CD14-positive monocyte (primary cell): ENCODE measurements around the gene BAIAP2L2. TPM values are rescaled to one million over a fixed set of nuclear protein-coding genes. Genes with fewer than 3 reads are reported as not detected.
"Not testable (repeated sequence)": the region's sequence is repeated elsewhere in the genome, so short reads cannot be mapped to it uniquely, and the experiment has no call there.

Experiments
- DNase-seq, 3 donors: peaks; one replicate each; pipeline ENCODE4 v3.0.0-alpha.2; 2011 to 2022
- H2AFZ ChIP-seq: 2 replicates; pipeline ENCODE4 v1.6.0; 2012; ENCODE audit warnings: mild to moderate bottlenecking, low read depth, low read length, inconsistent platforms; ENCODE audit not compliant: insufficient read depth, poor library complexity, severe bottlenecking
- H3K27ac ChIP-seq, 2 donors: 1 replicate in 1 of 2; 2 replicates in 1 of 2; pipeline ENCODE4 v1.5.1; 2012 to 2013; ENCODE audit warnings: low read length in 2 of 2, control low read depth in 1 of 2, inconsistent platforms in 1 of 2, low read depth in 1 of 2, mild to moderate bottlenecking in 1 of 2
- H3K27me3 ChIP-seq, 2 donors: one replicate each; pipeline versions ENCODE4 v1.6.0 to v1.6.1; 2011 to 2013; ENCODE audit warnings: low read length in 2 of 2; ENCODE audit not compliant: control insufficient read depth in 2 of 2, insufficient read depth in 2 of 2
- H3K36me3 ChIP-seq, 2 donors: replicated peaks in 1 of 2; 1 replicate in 1 of 2; 2 replicates in 1 of 2; pipeline versions ENCODE4 v1.5.1 to v1.6.1; 2012 to 2013; ENCODE audit warnings: low read length in 2 of 2, control low read depth in 1 of 2, inconsistent platforms in 1 of 2, mild to moderate bottlenecking in 1 of 2; ENCODE audit not compliant: insufficient read depth in 2 of 2, control insufficient read depth in 1 of 2
- H3K4me1 ChIP-seq, 2 donors: 1 replicate in 1 of 2; 2 replicates in 1 of 2; pipeline versions ENCODE4 v1.5.1 to v1.6.1; 2012 to 2013; ENCODE audit warnings: low read length in 2 of 2, control low read depth in 1 of 2, inconsistent platforms in 1 of 2, mild to moderate bottlenecking in 1 of 2, moderate library complexity in 1 of 2; ENCODE audit not compliant: insufficient read depth in 2 of 2, control insufficient read depth in 1 of 2
- H3K4me2 ChIP-seq: replicated peaks from 2 replicates; pipeline ENCODE3; 2012; ENCODE audit warnings: low read length, moderate library complexity, mild to moderate bottlenecking; ENCODE audit not compliant: poor library complexity, severe bottlenecking; ENCODE audit errors: extremely low read depth
- H3K4me3 ChIP-seq, 3 experiments: fragments of 200-600 bp in 1 of 3; sonication (generic) in 1 of 3; replicated peaks in 1 of 3; 1 replicate in 2 of 3; 2 replicates in 1 of 3; pipeline ENCODE4 v1.5.1; 2011 to 2013; ENCODE audit warnings: low read length in 3 of 3, mild to moderate bottlenecking in 3 of 3, control low read depth in 2 of 3, low read depth in 2 of 3, inconsistent platforms in 1 of 3, moderate library complexity in 1 of 3
- H3K79me2 ChIP-seq: 2 replicates; pipeline ENCODE4 v1.6.0; 2012; ENCODE audit warnings: mild to moderate bottlenecking, control low read depth, inconsistent platforms, low read length, moderate library complexity; ENCODE audit not compliant: insufficient read depth
- H3K9ac ChIP-seq: 2 replicates; pipeline ENCODE4 v1.6.0; 2017; ENCODE audit warnings: low read length, mild to moderate bottlenecking; ENCODE audit not compliant: insufficient read depth, poor library complexity, severe bottlenecking
- H3K9me3 ChIP-seq, 2 donors: replicated peaks in 1 of 2; 1 replicate in 1 of 2; 2 replicates in 1 of 2; pipeline versions ENCODE4 v1.5.1 to v1.6.1; 2012 to 2013; ENCODE audit warnings: low read length in 2 of 2, control low read depth in 1 of 2; ENCODE audit not compliant: control insufficient read depth in 1 of 2, insufficient read depth in 1 of 2
- H4K20me1 ChIP-seq: 2 replicates; pipeline ENCODE4 v1.6.0; 2012; ENCODE audit warnings: mild to moderate bottlenecking, low read length, control low read depth, moderate library complexity; ENCODE audit not compliant: insufficient read depth
- H3K27ac Mint-ChIP-seq, 7 donors: one replicate each; pipeline ENCODE4 v1.8.0; 2020; ENCODE audit warnings: mild to moderate bottlenecking in 7 of 7, mixed read lengths in 7 of 7, moderate library complexity in 6 of 7, inconsistent platforms in 2 of 7
- H3K27me3 Mint-ChIP-seq, 3 donors: one replicate each; pipeline ENCODE4 v1.8.0; 2021 to 2022; ENCODE audit warnings: low read depth in 3 of 3, mild to moderate bottlenecking in 3 of 3, mixed read lengths in 3 of 3, moderate library complexity in 3 of 3, inconsistent platforms in 1 of 3
- H3K36me3 Mint-ChIP-seq, 2 donors: one replicate each; pipeline ENCODE4 v1.8.0; 2020; ENCODE audit warnings: mixed read lengths in 2 of 2, inconsistent platforms in 1 of 2, mild to moderate bottlenecking in 1 of 2
- H3K4me1 Mint-ChIP-seq: one replicate; pipeline ENCODE4 v1.8.0; 2020; ENCODE audit warnings: mild to moderate bottlenecking, mixed read lengths
- H3K4me3 Mint-ChIP-seq, 2 donors: one replicate each; pipeline ENCODE4 v1.8.0; 2020; ENCODE audit warnings: mild to moderate bottlenecking in 2 of 2, mixed read lengths in 2 of 2, moderate library complexity in 1 of 2
- H3K9me3 Mint-ChIP-seq, 7 donors: one replicate each; pipeline ENCODE4 v1.8.0; 2020 to 2022; ENCODE audit warnings: mixed read lengths in 7 of 7, mild to moderate bottlenecking in 6 of 7, moderate library complexity in 6 of 7, inconsistent platforms in 2 of 7
- WGBS: methylation state at CpG from one replicate; pipeline ENCODE4 v1.1.5; 2013; ENCODE audit warnings: missing lambda C conversion rate; ENCODE audit not compliant: insufficient coverage; 5-methylcytosine and 5-hydroxymethylcytosine counted together
- intact Hi-C, 2 donors: fragments of 100-400 bp; cut with micrococcal nuclease; formaldehyde crosslinking; loops; one replicate each; pipeline versions ENCODE4 v1.15.0 to v1.15.1; 2023
- polyA plus RNA-seq, 3 donors: library from polyadenylated mRNA; depleted of rRNA in 1 of 3; unstranded in 2 of 3; stranded (reverse) in 1 of 3; fragments of 300-500 nt in 2 of 3; fragments of >200 nt in 1 of 3; fragmentation: Illumina TruSeq in 2 of 3; gene quantifications; 1 replicate in 2 of 3; 2 replicates in 1 of 3; pipeline ENCODE4 v1.2.3, GENCODE V29; 2012 to 2021
- TF ChIP-seq, protein P1 (sequence below): fragments of 200-600 bp; IDR thresholded peaks from one replicate; pipeline ENCODE4 v1.8.0; 2022; ENCODE audit warnings: antibody characterized with exemption, mild to moderate bottlenecking

BAIAP2L2 gene
- polyA plus RNA-seq, 3 donors = 0.11 TPM; not detected in 2

- intact Hi-C loops = no loop called here
- 98% methylated on average over 12 of the region's 23 CpGs for WGBS
- Histone ChIP-seq H3K4me2 (no peak overlapping the region), H3K9ac (no peak overlapping the region), H4K20me1 (no peaks in the 10 kb centered on the region), H3K4me3 (no peak overlapping the region), H3K27me3 (no peaks in the 10 kb centered on the region), H3K9me3 (no peaks in the 10 kb centered on the region), H2AFZ (no peak overlapping the region), H3K79me2 (no peaks in the 10 kb centered on the region), H3K4me1 (peaks cover 34 to 40% of the 10 kb centered on the region in 2 donors), H3K36me3 (no peaks in the 10 kb centered on the region), H3K27ac (no peak overlapping the region)
- no peak for DNase-seq
- TF ChIP-seq, protein P1, sequence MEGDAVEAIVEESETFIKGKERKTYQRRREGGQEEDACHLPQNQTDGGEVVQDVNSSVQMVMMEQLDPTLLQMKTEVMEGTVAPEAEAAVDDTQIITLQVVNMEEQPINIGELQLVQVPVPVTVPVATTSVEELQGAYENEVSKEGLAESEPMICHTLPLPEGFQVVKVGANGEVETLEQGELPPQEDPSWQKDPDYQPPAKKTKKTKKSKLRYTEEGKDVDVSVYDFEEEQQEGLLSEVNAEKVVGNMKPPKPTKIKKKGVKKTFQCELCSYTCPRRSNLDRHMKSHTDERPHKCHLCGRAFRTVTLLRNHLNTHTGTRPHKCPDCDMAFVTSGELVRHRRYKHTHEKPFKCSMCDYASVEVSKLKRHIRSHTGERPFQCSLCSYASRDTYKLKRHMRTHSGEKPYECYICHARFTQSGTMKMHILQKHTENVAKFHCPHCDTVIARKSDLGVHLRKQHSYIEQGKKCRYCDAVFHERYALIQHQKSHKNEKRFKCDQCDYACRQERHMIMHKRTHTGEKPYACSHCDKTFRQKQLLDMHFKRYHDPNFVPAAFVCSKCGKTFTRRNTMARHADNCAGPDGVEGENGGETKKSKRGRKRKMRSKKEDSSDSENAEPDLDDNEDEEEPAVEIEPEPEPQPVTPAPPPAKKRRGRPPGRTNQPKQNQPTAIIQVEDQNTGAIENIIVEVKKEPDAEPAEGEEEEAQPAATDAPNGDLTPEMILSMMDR = no peak
- no peak overlapping the region for H3K27ac Mint-ChIP-seq
- peaks cover 0 to 2% (median 0%) of the 10 kb centered on the region in 7 donors for H3K9me3 Mint-ChIP-seq
- peaks cover 40% of the 10 kb centered on the region for H3K4me1 Mint-ChIP-seq
- no peaks in the 10 kb centered on the region for H3K36me3 Mint-ChIP-seq
- H3K27me3 Mint-ChIP-seq = peaks cover 0 to 3% (median 2%) of the 10 kb centered on the region in 3 donors
- no peak overlapping the region for H3K4me3 Mint-ChIP-seq
Measured at GRCh38 chr22:38038426-38038825, 72.1 kb downstream of the BAIAP2L2 start.

DNA sequence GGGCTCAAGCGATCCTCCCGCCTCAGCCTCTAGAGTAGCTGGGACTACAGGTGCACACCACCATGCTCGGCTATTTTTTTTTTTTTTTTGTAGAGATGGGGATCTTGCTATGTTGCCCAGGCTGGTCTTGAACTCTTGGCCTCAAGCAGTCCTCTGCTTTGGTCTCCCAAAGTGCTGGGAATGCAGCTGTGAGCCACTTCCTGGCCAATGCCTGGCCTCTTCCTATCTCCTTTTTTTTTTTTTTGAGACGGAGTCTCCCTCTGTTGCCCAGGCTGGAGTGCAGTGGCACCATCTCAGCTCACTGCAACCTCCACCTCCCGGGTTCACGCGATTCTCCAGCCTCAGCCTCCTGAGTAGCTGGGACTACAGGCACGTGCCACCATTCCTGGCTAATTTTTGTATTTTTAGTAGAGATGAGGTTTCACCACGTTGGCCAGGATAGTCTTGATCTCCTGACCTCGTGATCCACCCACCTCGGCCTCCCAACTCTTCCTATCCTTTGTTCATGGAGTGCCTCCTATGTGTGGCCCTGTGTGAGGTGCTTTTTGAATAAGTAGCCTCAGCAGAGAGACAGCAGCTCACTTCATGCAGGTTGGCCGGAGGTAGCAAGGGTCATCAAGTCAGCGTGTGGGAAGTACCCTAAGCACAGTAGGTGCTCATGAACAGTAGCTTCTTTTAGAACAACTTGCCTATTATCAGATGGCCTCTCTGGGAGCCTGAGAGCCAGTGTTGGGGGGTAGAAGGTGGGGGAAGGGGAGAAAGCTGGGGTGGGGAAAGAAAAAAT lies 72.9 kb downstream of the BAIAP2L2 start:
- H3K27ac ChIP-seq, intact Hi-C loops, H4K20me1 ChIP-seq, H3K27ac Mint-ChIP-seq, H3K4me2 ChIP-seq, DNase-seq, H3K27me3 Mint-ChIP-seq, H3K9me3 ChIP-seq, H3K4me3 Mint-ChIP-seq, H3K27me3 ChIP-seq, H3K36me3 ChIP-seq, H3K4me3 ChIP-seq, H3K9me3 Mint-ChIP-seq, H3K36me3 Mint-ChIP-seq, H2AFZ ChIP-seq, H3K79me2 ChIP-seq, H3K9ac ChIP-seq: not testable (repeated sequence)
- peaks cover 36% of the 10 kb centered on the region for H3K4me1 Mint-ChIP-seq
- peaks cover 34 to 39% of the 10 kb centered on the region in 2 donors for H3K4me1 ChIP-seq
- WGBS = 76% methylated on average over 5 of the region's 13 CpGs
